SK-N-SH treated with all-trans-retinoic acid at 6 μM for 48 hours (cell line): Measurements from ENCODE around the gene SMYD4.

Experiments
- ATAC-seq: fragments of 200-7000 bp; cut with Tn5 transposase; 3 replicates; pipeline ENCODE4 v1.9.1; 2020; ENCODE audit warnings: mild to moderate bottlenecking, moderate library complexity
- ARNTL ChIP-seq: fragments of 450-650 bp; formaldehyde crosslinking; IDR thresholded peaks from 2 replicates; pipeline ENCODE4 v1.5.0; 2020; ENCODE audit warnings: low read depth, mild to moderate bottlenecking, moderate library complexity, borderline replicate concordance
- BACH2 ChIP-seq: fragments of 250-450 bp; sonication (Bioruptor Pico); IDR thresholded peaks from 2 replicates; pipeline ENCODE4 v1.9.0; 2021; ENCODE audit warnings: mild to moderate bottlenecking, borderline replicate concordance
- CREB5 ChIP-seq: fragments of 250-450 bp; sonication (Bioruptor Pico); IDR thresholded peaks from 2 replicates; pipeline ENCODE4 v1.5.1; 2020; ENCODE audit warnings: low read depth, mild to moderate bottlenecking, moderate library complexity
- CSDC2 ChIP-seq: fragments of 250-450 bp; sonication (Bioruptor Pico); IDR thresholded peaks from 2 replicates; pipeline ENCODE4 v1.5.0; 2020; ENCODE audit warnings: mild to moderate bottlenecking, moderate library complexity
- CSRNP3 ChIP-seq: fragments of 250-450 bp; sonication (Bioruptor Pico); IDR thresholded peaks from 2 replicates; pipeline ENCODE4 v1.5.1; 2021; ENCODE audit warnings: mild to moderate bottlenecking, moderate library complexity
- ESRRG ChIP-seq: fragments of 250-450 bp; sonication (Bioruptor Pico); IDR thresholded peaks from 2 replicates; pipeline ENCODE4 v1.6.1; 2021; ENCODE audit warnings: mild to moderate bottlenecking
- GLIS3 ChIP-seq: fragments of 250-450 bp; sonication (Bioruptor Pico); IDR thresholded peaks from 2 replicates; pipeline ENCODE4 v1.5.0; 2020; ENCODE audit warnings: mild to moderate bottlenecking, moderate library complexity
- ISL1 ChIP-seq: fragments of 250-450 bp; sonication (Bioruptor Pico); IDR thresholded peaks from 2 replicates; pipeline ENCODE4 v2.1.2; 2022; ENCODE audit warnings: mild to moderate bottlenecking, moderate library complexity
- OSR1 ChIP-seq: fragments of 250-450 bp; sonication (Bioruptor Pico); IDR thresholded peaks from 2 replicates; pipeline ENCODE4 v1.8.0; 2022; ENCODE audit warnings: moderate library complexity, mild to moderate bottlenecking, inconsistent platforms
- POU6F1 ChIP-seq: fragments of 250-450 bp; sonication (Bioruptor Pico); IDR thresholded peaks from 2 replicates; pipeline ENCODE4 v1.8.0; 2021; ENCODE audit warnings: low read depth, mild to moderate bottlenecking, moderate library complexity, borderline replicate concordance
- PPARA ChIP-seq: fragments of 250-450 bp; sonication (Bioruptor Pico); IDR thresholded peaks from 2 replicates; pipeline ENCODE4 v1.5.0; 2020; ENCODE audit warnings: mild to moderate bottlenecking, borderline replicate concordance
- RARB ChIP-seq: fragments of 250-450 bp; sonication (Bioruptor Pico); IDR thresholded peaks from 2 replicates; pipeline ENCODE4 v1.8.0; 2021; ENCODE audit warnings: mild to moderate bottlenecking, moderate library complexity
- SNAI2 ChIP-seq: fragments of 250-450 bp; sonication (Bioruptor Pico); IDR thresholded peaks from 2 replicates; pipeline ENCODE4 v1.5.0; 2020; ENCODE audit warnings: mild to moderate bottlenecking, moderate library complexity
- TCF4 ChIP-seq: fragments of 250-450 bp; sonication (Bioruptor Pico); IDR thresholded peaks from 2 replicates; pipeline ENCODE4 v1.8.0; 2021; ENCODE audit warnings: mild to moderate bottlenecking, moderate library complexity, borderline replicate concordance
- TOX ChIP-seq: fragments of 250-450 bp; sonication (Bioruptor Pico); IDR thresholded peaks from 2 replicates; pipeline ENCODE4 v1.8.0; 2021; ENCODE audit warnings: mild to moderate bottlenecking, moderate library complexity, borderline replicate concordance
- ZC3H10 ChIP-seq: fragments of 250-450 bp; sonication (Bioruptor Pico); IDR thresholded peaks from 2 replicates; pipeline ENCODE4 v1.5.1; 2021; ENCODE audit warnings: mild to moderate bottlenecking, moderate library complexity
- ZFP3 ChIP-seq: fragments of 250-450 bp; sonication (Bioruptor Pico); IDR thresholded peaks from 2 replicates; pipeline ENCODE4 v1.5.0; 2020; ENCODE audit warnings: mild to moderate bottlenecking, moderate library complexity
- ZNF565 ChIP-seq: fragments of 450-650 bp; formaldehyde crosslinking; conservative IDR thresholded peaks from 2 replicates; pipeline ENCODE4 v1.5.0; 2020; ENCODE audit warnings: low read depth, mild to moderate bottlenecking, moderate library complexity
- ZNF8 ChIP-seq: fragments of 450-650 bp; formaldehyde crosslinking; IDR thresholded peaks from 2 replicates; pipeline ENCODE4 v1.5.0; 2020; ENCODE audit warnings: mild to moderate bottlenecking, moderate library complexity
- TF ChIP-seq, protein P1 (sequence below): fragments of 250-450 bp; sonication (Bioruptor Pico); IDR thresholded peaks from 2 replicates; pipeline ENCODE4 v1.5.0; 2020; ENCODE audit warnings: mild to moderate bottlenecking, moderate library complexity

The SMYD4 gene

GRCh38 chr17:1872976-1873375 lies 43.3 kb upstream of the SMYD4 start:
- TF ChIP-seq CSRNP3 (CRISPR knock-in tag) (no peak), ZNF8 (CRISPR knock-in tag) (no peak), TCF4 (no peak), PPARA (CRISPR knock-in tag) (no peak)
- ATAC-seq = no peak

DNA sequence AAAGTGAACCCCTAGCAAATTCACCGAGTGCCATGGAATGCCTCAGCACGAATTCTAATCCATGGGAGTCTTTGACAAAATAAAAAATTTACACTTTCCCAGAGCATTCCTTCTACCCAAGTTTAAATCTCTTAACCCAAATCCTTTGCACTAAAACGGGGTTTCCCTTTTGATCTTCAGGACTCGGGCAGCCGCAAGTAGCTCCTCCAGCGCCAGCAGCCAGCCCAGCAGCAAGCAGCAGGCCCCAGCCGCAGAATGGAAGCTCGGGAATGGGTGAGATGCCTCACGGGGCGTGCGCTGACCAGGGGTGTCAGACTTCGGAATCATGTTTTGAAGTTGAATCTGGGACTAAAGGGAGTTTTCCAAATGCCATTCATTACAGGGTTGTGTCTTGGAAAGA lies 42.6 kb upstream of the SMYD4 start:
- TF ChIP-seq ZFP3 (CRISPR knock-in tag) = no peak
- TF ChIP-seq ZNF565 (CRISPR knock-in tag) = no peak
- ATAC-seq = no peak

DNA sequence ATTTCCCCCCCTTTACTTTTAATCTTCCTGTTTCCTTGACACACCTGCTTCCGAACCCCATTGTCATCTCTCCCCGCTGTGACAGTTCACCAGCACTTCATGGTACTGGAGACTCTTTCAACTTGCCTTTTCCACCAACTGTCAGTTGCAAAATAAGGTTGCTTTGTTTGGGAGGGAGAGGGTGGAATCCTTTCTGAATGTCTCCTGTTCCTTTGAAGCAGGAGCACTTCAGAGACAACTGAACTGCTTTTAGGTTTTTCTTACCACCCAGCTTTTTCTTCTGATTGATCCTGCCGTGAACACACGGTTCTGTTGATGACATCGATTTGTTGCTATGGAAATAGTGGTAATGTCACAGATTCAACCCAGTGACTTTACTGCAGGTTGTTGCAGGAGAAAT lies 42.1 kb upstream of the SMYD4 start:
- no peak for TF ChIP-seq CSRNP3 (CRISPR knock-in tag)
- no peak for TF ChIP-seq ISL1 (CRISPR knock-in tag)
- TF ChIP-seq PPARA (CRISPR knock-in tag) = no peak
- TF ChIP-seq POU6F1 (CRISPR knock-in tag) = no peak
- no peak for TF ChIP-seq CSDC2
- no peak for TF ChIP-seq ESRRG (CRISPR knock-in tag)
- TF ChIP-seq ZNF8 (CRISPR knock-in tag) = no peak
- no peak for TF ChIP-seq OSR1
- TF ChIP-seq ARNTL = no peak
- TF ChIP-seq ZNF565 (CRISPR knock-in tag) = no peak
- TF ChIP-seq TOX (CRISPR knock-in tag) = no peak
- TF ChIP-seq, protein P1, sequence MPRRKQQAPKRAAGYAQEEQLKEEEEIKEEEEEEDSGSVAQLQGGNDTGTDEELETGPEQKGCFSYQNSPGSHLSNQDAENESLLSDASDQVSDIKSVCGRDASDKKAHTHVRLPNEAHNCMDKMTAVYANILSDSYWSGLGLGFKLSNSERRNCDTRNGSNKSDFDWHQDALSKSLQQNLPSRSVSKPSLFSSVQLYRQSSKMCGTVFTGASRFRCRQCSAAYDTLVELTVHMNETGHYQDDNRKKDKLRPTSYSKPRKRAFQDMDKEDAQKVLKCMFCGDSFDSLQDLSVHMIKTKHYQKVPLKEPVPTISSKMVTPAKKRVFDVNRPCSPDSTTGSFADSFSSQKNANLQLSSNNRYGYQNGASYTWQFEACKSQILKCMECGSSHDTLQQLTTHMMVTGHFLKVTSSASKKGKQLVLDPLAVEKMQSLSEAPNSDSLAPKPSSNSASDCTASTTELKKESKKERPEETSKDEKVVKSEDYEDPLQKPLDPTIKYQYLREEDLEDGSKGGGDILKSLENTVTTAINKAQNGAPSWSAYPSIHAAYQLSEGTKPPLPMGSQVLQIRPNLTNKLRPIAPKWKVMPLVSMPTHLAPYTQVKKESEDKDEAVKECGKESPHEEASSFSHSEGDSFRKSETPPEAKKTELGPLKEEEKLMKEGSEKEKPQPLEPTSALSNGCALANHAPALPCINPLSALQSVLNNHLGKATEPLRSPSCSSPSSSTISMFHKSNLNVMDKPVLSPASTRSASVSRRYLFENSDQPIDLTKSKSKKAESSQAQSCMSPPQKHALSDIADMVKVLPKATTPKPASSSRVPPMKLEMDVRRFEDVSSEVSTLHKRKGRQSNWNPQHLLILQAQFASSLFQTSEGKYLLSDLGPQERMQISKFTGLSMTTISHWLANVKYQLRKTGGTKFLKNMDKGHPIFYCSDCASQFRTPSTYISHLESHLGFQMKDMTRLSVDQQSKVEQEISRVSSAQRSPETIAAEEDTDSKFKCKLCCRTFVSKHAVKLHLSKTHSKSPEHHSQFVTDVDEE = no peak
- TF ChIP-seq GLIS3 (CRISPR knock-in tag) = no peak
- no peak for TF ChIP-seq TCF4
- no peak for TF ChIP-seq CREB5 (CRISPR knock-in tag)
- TF ChIP-seq ZC3H10 (CRISPR knock-in tag) = no peak
- no peak for TF ChIP-seq SNAI2
- TF ChIP-seq RARB = no peak
- ATAC-seq = no peak

- TF ChIP-seq CSRNP3 (CRISPR knock-in tag) (no peak), PPARA (CRISPR knock-in tag) (no peak), OSR1 (no peak), BACH2 (CRISPR knock-in tag) (no peak), CSDC2 (no peak), POU6F1 (CRISPR knock-in tag) (no peak), RARB (no peak), CREB5 (CRISPR knock-in tag) (no peak), GLIS3 (CRISPR knock-in tag) (no peak), TCF4 (no peak), ESRRG (CRISPR knock-in tag) (no peak)
- TF ChIP-seq, all 23 proteins: peak for 0
- ATAC-seq = no peak
Observed at GRCh38 chr17:1870592-1870991, 40.9 kb upstream of the SMYD4 start.
